ENCODE measurements around the gene APEH. TPM values are rescaled to one million over a fixed set of nuclear protein-coding genes. Genes with fewer than 3 reads are reported as not detected.

Gene APEH
- polyA plus RNA-seq, 1 donor from 2014 or later: 98.4 TPM

GRCh38 chr3:49703956-49704355 is 29.8 kb downstream of the APEH start:
- no peaks in the 10 kb centered on the region for H3K9me2 ChIP-seq (ENCODE audit: insufficient read depth, low read length)
- no peaks in the 10 kb centered on the region for H3K36me3 ChIP-seq (ENCODE audit: insufficient read depth, low read length)
- H3K4me2 ChIP-seq (ENCODE audit: low read length): no peak overlapping the region
- H3K4me3 ChIP-seq (ENCODE audit: low read length): no peak overlapping the region
- no peak for TF ChIP-seq TAF1 (IDR thresholded peaks at IDR 0.05; ENCODE audit: low read depth)
- no peak for TF ChIP-seq SMC3 (conservative IDR thresholded peaks at IDR 0.05; ENCODE audit: poor library complexity)
- TF ChIP-seq, protein P1, sequence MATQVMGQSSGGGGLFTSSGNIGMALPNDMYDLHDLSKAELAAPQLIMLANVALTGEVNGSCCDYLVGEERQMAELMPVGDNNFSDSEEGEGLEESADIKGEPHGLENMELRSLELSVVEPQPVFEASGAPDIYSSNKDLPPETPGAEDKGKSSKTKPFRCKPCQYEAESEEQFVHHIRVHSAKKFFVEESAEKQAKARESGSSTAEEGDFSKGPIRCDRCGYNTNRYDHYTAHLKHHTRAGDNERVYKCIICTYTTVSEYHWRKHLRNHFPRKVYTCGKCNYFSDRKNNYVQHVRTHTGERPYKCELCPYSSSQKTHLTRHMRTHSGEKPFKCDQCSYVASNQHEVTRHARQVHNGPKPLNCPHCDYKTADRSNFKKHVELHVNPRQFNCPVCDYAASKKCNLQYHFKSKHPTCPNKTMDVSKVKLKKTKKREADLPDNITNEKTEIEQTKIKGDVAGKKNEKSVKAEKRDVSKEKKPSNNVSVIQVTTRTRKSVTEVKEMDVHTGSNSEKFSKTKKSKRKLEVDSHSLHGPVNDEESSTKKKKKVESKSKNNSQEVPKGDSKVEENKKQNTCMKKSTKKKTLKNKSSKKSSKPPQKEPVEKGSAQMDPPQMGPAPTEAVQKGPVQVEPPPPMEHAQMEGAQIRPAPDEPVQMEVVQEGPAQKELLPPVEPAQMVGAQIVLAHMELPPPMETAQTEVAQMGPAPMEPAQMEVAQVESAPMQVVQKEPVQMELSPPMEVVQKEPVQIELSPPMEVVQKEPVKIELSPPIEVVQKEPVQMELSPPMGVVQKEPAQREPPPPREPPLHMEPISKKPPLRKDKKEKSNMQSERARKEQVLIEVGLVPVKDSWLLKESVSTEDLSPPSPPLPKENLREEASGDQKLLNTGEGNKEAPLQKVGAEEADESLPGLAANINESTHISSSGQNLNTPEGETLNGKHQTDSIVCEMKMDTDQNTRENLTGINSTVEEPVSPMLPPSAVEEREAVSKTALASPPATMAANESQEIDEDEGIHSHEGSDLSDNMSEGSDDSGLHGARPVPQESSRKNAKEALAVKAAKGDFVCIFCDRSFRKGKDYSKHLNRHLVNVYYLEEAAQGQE (IDR thresholded peaks at IDR 0.05; ENCODE audit: borderline replicate concordance): no peak
- TF ChIP-seq MXI1 (conservative IDR thresholded peaks at IDR 0.05; ENCODE audit: poor library complexity, severe bottlenecking): no peak
- TF ChIP-seq POLR2AphosphoS5 (IDR thresholded peaks at IDR 0.05): no peak
- TF ChIP-seq RAD21 (conservative IDR thresholded peaks at IDR 0.05): no peak
- no peak for TF ChIP-seq CTCF (IDR thresholded peaks at IDR 0.05; ENCODE audit: poor library complexity, severe bottlenecking)
- TF ChIP-seq EZH2 (IDR thresholded peaks at IDR 0.05; ENCODE audit: borderline replicate concordance, insufficient read depth, low read length, poor library complexity, severe bottlenecking): no peak
- TF ChIP-seq EP300 (conservative IDR thresholded peaks at IDR 0.05; ENCODE audit: poor library complexity, severe bottlenecking): no peak
- no peak overlapping the region for H2AFZ ChIP-seq (ENCODE audit: low read depth, low read length)
- no peaks in the 10 kb centered on the region for H4K20me1 ChIP-seq (ENCODE audit: insufficient read depth)
- H3K27ac ChIP-seq (ENCODE audit: low read length): no peak overlapping the region
- H3K27me3 ChIP-seq (ENCODE audit: insufficient read depth, low read depth, low read length): no peaks in the 10 kb centered on the region
- no peak overlapping the region for H3K9ac ChIP-seq (ENCODE audit: low read length)
- no peaks in the 10 kb centered on the region for H3K79me2 ChIP-seq (replicated peaks; ENCODE audit: insufficient read depth, low read length)
- H3F3A ChIP-seq (ENCODE audit: insufficient read depth, low read length, poor library complexity, severe bottlenecking): no peaks in the 10 kb centered on the region
- no peaks in the 10 kb centered on the region for H3K9me3 ChIP-seq (ENCODE audit: low read length)

GRCh38 chr3:49704629-49705028 is 30.5 kb downstream of the APEH start:
- TF ChIP-seq CTCF (IDR thresholded peaks at IDR 0.05; ENCODE audit: poor library complexity, severe bottlenecking): no peak
- TF ChIP-seq, protein P1 (IDR thresholded peaks at IDR 0.05; ENCODE audit: borderline replicate concordance): no peak
- TF ChIP-seq POLR2AphosphoS5 (IDR thresholded peaks at IDR 0.05): no peak
- no peak for TF ChIP-seq EZH2 (IDR thresholded peaks at IDR 0.05; ENCODE audit: borderline replicate concordance, insufficient read depth, low read length, poor library complexity, severe bottlenecking)
- TF ChIP-seq EP300 (conservative IDR thresholded peaks at IDR 0.05; ENCODE audit: poor library complexity, severe bottlenecking): no peak
- no peak for TF ChIP-seq MXI1 (conservative IDR thresholded peaks at IDR 0.05; ENCODE audit: poor library complexity, severe bottlenecking)
- no peak for TF ChIP-seq RAD21 (conservative IDR thresholded peaks at IDR 0.05)
- TF ChIP-seq SMC3 (conservative IDR thresholded peaks at IDR 0.05; ENCODE audit: poor library complexity): no peak
- no peak for TF ChIP-seq TAF1 (IDR thresholded peaks at IDR 0.05; ENCODE audit: low read depth)
- H3K27me3 ChIP-seq (ENCODE audit: insufficient read depth, low read depth, low read length): no peaks in the 10 kb centered on the region
- no peak overlapping the region for H3K4me2 ChIP-seq (ENCODE audit: low read length)
- no peaks in the 10 kb centered on the region for H3F3A ChIP-seq (ENCODE audit: insufficient read depth, low read length, poor library complexity, severe bottlenecking)
- H3K4me3 ChIP-seq (ENCODE audit: low read length): no peak overlapping the region
- H2AFZ ChIP-seq (ENCODE audit: low read depth, low read length): no peak overlapping the region
- no peaks in the 10 kb centered on the region for H3K9me3 ChIP-seq (ENCODE audit: low read length)
- H3K79me2 ChIP-seq (replicated peaks; ENCODE audit: insufficient read depth, low read length): no peaks in the 10 kb centered on the region
- H3K9me2 ChIP-seq (ENCODE audit: insufficient read depth, low read length): no peaks in the 10 kb centered on the region
- H3K27ac ChIP-seq (ENCODE audit: low read length): no peak overlapping the region
- no peaks in the 10 kb centered on the region for H4K20me1 ChIP-seq (ENCODE audit: insufficient read depth)
- no peaks in the 10 kb centered on the region for H3K36me3 ChIP-seq (ENCODE audit: insufficient read depth, low read length)
- H3K9ac ChIP-seq (ENCODE audit: low read length): no peak overlapping the region

Data from neural cell (in vitro differentiated cells).